Coronary artery (tissue), 2 donors: Measurements from ENCODE around the gene NCS1.

ENCODE experiments used
- DNase-seq: peaks from one replicate; pipeline ENCODE4 v3.0.0-alpha.2; 2017; ENCODE audit warnings: low spot score
- H3K27ac ChIP-seq, 2 donors: fragments of 200-600 bp; sonication (generic); one replicate each; pipeline ENCODE4 v1.5.1; 2016 to 2019
- H3K4me3 ChIP-seq: fragments of 200-600 bp; sonication (generic); 2 replicates; pipeline ENCODE4 v1.5.1; 2016; ENCODE audit warnings: mild to moderate bottlenecking, moderate library complexity
- CTCF ChIP-seq: fragments of 200-600 bp; sonication (generic); IDR thresholded peaks from one replicate; pipeline ENCODE4 v1.5.1; 2019; ENCODE audit warnings: antibody characterized with exemption

Gene NCS1

DNA sequence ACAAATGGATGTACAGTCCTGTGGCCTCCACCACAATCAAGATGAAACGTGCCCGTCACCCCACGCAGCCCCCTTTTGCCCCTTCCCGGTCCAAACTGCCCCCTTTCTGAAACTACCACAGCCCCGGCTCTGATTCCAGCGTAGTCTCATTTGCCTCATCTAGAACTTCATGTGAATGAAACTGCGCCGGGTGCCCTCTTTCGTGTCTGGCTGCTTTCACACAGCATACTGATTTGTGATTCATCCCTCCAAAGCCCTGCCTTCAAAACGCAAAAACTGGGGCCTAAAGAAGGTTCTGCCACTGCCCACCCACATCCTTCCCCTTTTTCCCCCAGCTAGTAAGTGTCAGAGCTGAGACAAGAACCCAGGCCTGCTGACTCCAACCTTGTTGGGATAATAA lies 31.5 kb upstream of the NCS1 start:
- no peak for TF ChIP-seq CTCF
- H3K27ac ChIP-seq: no peak overlapping the region
- DNase-seq: no peak
- no peak overlapping the region for H3K4me3 ChIP-seq

- no peak for DNase-seq
- no peak overlapping the region for H3K4me3 ChIP-seq
- TF ChIP-seq CTCF: no peak
- H3K27ac ChIP-seq: no peak overlapping the region
These were observed 30.1 kb upstream of the NCS1 start for GRCh38 chr9:130142056-130142455.

DNA sequence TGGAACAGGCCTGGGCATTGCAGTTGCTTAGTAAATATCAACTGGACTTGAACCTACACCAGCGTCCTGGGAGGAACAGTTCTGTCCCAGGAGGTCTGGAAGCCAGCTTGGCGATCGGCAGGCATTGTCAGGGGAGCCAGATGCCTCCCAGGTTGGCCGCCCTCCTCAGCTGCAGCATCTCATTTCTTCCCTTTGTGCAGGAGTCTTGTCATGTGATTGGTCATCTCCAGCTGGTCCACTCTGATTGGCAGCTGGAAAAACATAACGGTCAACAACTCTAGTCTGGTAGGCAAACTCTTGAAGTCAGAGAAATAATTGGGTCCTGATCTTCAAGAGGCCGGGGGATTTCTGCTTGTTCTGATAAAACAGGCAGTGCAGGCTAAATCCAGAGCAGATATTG lies 29.6 kb upstream of the NCS1 start:
- no peak for DNase-seq
- no peak for TF ChIP-seq CTCF
- no peak overlapping the region for H3K27ac ChIP-seq
- H3K4me3 ChIP-seq: no peak overlapping the region

DNA sequence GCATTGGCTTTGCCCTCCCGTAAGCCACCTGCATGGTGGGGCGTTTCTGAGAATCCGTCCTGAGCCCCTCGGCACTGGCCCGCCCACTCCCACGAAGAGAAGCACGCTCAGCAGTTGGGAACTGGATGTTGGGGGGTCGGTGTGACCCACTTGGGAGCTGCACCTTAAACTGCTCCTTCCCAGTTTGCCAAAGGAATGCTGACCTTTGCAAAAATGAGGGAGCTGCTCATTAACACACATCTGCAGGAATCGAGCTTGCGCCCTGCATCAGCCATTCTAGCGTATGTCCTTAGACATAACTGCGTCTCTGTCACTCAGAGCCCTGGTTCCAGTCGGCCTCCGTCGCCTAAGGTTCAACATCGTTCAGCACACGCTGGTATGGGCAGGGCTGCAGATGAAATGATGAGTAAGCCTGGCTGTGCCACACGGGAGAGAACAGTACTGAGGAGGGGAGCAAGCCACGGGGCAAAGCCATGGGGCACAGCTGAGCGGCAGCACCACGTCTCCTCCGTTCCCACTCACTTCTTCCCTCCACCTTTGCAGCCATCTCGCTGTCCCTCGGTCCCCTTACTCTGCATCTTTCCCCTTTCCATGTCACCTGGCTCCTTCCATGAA lies 28.8 kb upstream of the NCS1 start:
- DNase-seq: no peak
- TF ChIP-seq CTCF: no peak
- Histone ChIP-seq H3K27ac (no peak overlapping the region), H3K4me3 (no peak overlapping the region)

- no peak for TF ChIP-seq CTCF
- H3K27ac ChIP-seq: peak overlapping the region in 1 of 2 donors; percentile 31
- H3K4me3 ChIP-seq: peak overlapping the region; percentile 44
- DNase-seq: no peak
These were observed 28.2 kb upstream of the NCS1 start for GRCh38 chr9:130143958-130144366.

- TF ChIP-seq CTCF: no peak
- no peak for DNase-seq
- Histone ChIP-seq H3K4me3 (no peak overlapping the region), H3K27ac (no peak overlapping the region)
These were observed 27.5 kb upstream of the NCS1 start for GRCh38 chr9:130144703-130145102.

GRCh38 chr9:130145658-130146057 lies 26.5 kb upstream of the NCS1 start:
- no peak overlapping the region for H3K4me3 ChIP-seq
- no peak for DNase-seq
- no peak overlapping the region for H3K27ac ChIP-seq
- no peak for TF ChIP-seq CTCF
